Suprapubic skin (tissue), 4 donors: ENCODE results near the gene EML3.

ENCODE experiments used
- CTCF ChIP-seq, 2 donors: fragments of 200-600 bp in 1 of 2; fragments of 450-650 bp in 1 of 2; sonication (generic) in 1 of 2; IDR thresholded peaks; one replicate each; pipeline ENCODE4 v1.5.1; 2016 to 2019; ENCODE audit warnings: antibody characterized with exemption in 2 of 2, mild to moderate bottlenecking in 1 of 2, moderate library complexity in 1 of 2
- EP300 ChIP-seq: sonication (generic); formaldehyde crosslinking; IDR thresholded peaks from one replicate; pipeline ENCODE4 v1.6.1; 2017; ENCODE audit warnings: antibody characterized with exemption
- POLR2A ChIP-seq, 2 donors: fragments of 450-650 bp; IDR thresholded peaks; one replicate each; pipeline ENCODE4 v1.6.1; 2017; ENCODE audit warnings: antibody characterized with exemption in 2 of 2, mild to moderate bottlenecking in 2 of 2, moderate library complexity in 2 of 2
- POLR2AphosphoS5 ChIP-seq, 3 donors: sonication (generic); formaldehyde crosslinking; IDR thresholded peaks; one replicate each; pipeline ENCODE4 v1.6.1; 2017; ENCODE audit warnings: antibody characterized with exemption in 3 of 3

GRCh38 chr11:62656796-62657429 lies 44.3 kb upstream of the EML3 start:
- no peak for TF ChIP-seq CTCF (IDR thresholded peaks at IDR 0.05)
- no peak for TF ChIP-seq POLR2AphosphoS5 (IDR thresholded peaks at IDR 0.05)
- TF ChIP-seq EP300, result no peak
- TF ChIP-seq POLR2A (IDR thresholded peaks at IDR 0.05), result no peak
